ENCODE results near the gene PRKAR1A.
"Not testable (repeated sequence)": the region's sequence is repeated elsewhere in the genome, so short reads cannot be mapped to it uniquely, and the experiment has no call there.

Gene PRKAR1A

DNA sequence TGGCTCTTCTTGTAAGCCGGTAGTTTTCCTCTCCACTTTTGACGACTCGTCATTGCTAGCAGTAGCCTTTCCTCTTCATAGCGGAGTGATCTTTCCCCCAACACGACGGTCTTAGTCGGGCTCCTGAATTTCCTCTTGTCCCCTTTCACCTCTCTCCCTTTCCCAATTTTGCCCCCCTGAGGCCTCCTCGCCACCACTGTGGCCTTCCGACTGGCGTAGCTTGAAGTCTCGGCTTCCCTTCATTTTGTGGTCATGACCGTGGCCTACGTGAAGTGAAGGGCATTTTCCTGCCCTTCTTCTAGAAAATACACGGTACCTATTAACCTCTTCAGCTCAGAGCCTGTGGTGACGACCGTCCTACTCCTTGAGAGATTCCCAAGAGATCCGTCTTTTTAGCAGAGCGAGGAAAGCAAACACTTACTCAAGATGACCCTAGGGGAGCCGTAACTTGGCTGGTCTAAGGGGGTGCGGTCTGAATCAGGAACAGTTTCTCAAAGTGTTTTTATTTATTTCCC, 787 bp downstream of the PRKAR1A start:
- Histone ChIP-seq H3K4me3 (peak overlapping the region; percentile 77 to 81), H3K4me1 (peaks cover 0 to 38% (median 21%) of the 10 kb centered on the region in 4 donors), H3K9me3 (no peaks in the 10 kb centered on the region), H3K27ac (peak overlapping the region; percentile 94 to 97), H3K27me3 (no peaks in the 10 kb centered on the region), H3K36me3 (peaks cover 16 to 23% (median 17%) of the 10 kb centered on the region in 3 donors)
- TF ChIP-seq, protein P1, sequence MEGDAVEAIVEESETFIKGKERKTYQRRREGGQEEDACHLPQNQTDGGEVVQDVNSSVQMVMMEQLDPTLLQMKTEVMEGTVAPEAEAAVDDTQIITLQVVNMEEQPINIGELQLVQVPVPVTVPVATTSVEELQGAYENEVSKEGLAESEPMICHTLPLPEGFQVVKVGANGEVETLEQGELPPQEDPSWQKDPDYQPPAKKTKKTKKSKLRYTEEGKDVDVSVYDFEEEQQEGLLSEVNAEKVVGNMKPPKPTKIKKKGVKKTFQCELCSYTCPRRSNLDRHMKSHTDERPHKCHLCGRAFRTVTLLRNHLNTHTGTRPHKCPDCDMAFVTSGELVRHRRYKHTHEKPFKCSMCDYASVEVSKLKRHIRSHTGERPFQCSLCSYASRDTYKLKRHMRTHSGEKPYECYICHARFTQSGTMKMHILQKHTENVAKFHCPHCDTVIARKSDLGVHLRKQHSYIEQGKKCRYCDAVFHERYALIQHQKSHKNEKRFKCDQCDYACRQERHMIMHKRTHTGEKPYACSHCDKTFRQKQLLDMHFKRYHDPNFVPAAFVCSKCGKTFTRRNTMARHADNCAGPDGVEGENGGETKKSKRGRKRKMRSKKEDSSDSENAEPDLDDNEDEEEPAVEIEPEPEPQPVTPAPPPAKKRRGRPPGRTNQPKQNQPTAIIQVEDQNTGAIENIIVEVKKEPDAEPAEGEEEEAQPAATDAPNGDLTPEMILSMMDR (IDR thresholded peaks at IDR 0.05) = no peak
- intact Hi-C loops (cut with DNase I; ENCODE audit: low total_unique reads) = loop anchor here (5.0 kb wide), 1 partner anchor 56 kb away; the partner anchor contains the start of gene WIPI1
- DNase-seq = peak in 1 of 2 donors; percentile 67

DNA sequence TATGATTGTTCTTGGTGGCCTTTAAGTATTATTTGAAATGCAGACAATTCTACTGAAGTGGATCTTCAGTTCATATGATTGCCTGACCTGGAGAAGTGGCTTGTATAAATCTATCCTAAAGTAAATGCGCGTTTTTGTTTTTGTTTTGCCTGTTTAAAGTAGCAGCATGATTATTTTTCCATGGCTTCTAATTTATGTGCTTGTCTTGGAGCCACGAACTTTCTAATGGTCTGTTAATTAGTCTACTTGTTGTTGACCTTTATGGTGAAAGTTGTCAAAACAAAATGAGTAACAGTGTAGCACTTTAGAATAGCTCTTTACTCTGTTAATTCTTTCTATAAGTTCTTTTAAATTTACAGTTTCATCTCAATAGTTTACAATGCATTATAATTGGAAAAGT, 1.7 kb downstream of the PRKAR1A start:
- intact Hi-C loops (cut with DNase I; ENCODE audit: low total_unique reads) = loop anchor here (5.0 kb wide), 1 partner anchor 57 kb away; the partner anchor contains the start of gene WIPI1
- peaks cover 0 to 40% (median 25%) of the 10 kb centered on the region in 4 donors for H3K4me1 ChIP-seq
- TF ChIP-seq, protein P1 (IDR thresholded peaks at IDR 0.05) = no peak
- no peaks in the 10 kb centered on the region for H3K27me3 ChIP-seq
- no peaks in the 10 kb centered on the region for H3K9me3 ChIP-seq
- peak overlapping the region; percentile 77 to 81 for H3K4me3 ChIP-seq
- no peak for DNase-seq
- H3K36me3 ChIP-seq = peaks cover 16 to 31% (median 24%) of the 10 kb centered on the region in 3 donors
- H3K27ac ChIP-seq = peak overlapping the region; percentile 94 to 97

DNA sequence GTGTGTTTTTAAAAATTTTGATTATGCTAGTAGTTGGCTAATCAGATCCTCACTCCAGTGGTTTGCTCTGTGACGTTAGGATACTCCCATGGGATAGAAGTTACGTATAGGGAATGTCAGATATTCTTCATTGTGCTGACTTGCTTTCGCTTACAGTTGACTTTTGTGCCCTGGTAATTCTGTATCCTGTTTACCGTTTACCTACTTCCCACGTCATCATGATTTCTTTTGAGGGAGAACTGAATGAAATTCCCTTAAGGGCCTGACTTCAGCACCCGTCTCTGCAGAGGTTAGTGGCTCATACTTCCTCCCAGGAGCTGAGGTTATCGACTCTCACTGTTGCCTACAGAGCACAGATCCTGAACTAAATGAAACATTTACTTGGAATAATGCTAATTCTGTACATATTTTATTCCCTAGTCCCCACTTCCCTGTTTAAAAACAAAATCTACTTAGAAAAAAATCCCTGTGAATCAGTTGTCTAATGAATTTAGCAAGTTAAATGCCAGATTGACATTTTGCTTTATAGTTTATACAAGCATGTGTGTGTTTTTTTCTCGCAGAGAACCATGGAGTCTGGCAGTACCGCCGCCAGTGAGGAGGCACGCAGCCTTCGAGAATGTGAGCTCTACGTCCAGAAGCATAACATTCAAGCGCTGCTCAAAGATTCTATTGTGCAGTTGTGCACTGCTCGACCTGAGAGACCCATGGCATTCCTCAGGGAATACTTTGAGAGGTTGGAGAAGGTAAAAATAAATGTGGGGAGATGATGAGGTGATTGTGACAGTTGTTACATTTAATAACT, 2.8 kb downstream of the PRKAR1A start:
- Histone ChIP-seq H3K27me3 (no peaks in the 10 kb centered on the region), H3K4me3 (peak overlapping the region; percentile 77 to 81), H3K27ac (peak overlapping the region in 1 of 2 donors; percentile 94), H3K9me3 (no peaks in the 10 kb centered on the region), H3K36me3 (peaks cover 16 to 42% (median 29%) of the 10 kb centered on the region in 3 donors), H3K4me1 (peaks cover 0 to 50% (median 27%) of the 10 kb centered on the region in 4 donors)
- TF ChIP-seq, protein P1 (IDR thresholded peaks at IDR 0.05) = no peak
- intact Hi-C loops (cut with DNase I; ENCODE audit: low total_unique reads) = loop anchor here (5.0 kb wide), 1 partner anchor 58 kb away; the partner anchor contains the start of gene WIPI1
- DNase-seq = no peak

DNA sequence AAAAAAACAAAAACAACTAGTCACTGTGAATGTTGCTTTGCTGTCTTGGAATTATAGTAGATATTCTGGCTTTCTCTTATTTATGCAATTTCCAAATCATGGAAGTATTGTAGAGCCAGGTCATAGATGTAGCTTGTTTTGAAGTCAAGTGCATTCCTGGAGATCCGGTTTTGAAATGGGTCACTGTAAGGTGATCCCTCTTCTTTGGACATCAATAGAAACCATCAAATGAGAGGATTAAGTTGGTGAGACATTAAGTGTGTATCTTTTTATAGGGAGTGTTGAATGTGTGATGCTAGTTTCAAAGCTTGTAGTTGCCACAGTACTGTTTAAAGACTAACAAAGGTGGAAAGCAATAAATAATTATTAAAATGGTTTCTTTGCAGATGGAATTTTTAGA, 4.5 kb downstream of the PRKAR1A start:
- TF ChIP-seq, protein P1 (IDR thresholded peaks at IDR 0.05) = no peak
- Histone ChIP-seq H3K27me3 (no peaks in the 10 kb centered on the region), H3K4me1 (peaks cover 0 to 50% (median 25%) of the 10 kb centered on the region in 4 donors), H3K36me3 (peaks cover 16 to 43% (median 29%) of the 10 kb centered on the region in 3 donors), H3K27ac (no peak overlapping the region), H3K4me3 (no peak overlapping the region), H3K9me3 (no peaks in the 10 kb centered on the region)
- intact Hi-C loops (cut with DNase I; ENCODE audit: low total_unique reads) = no loop called here
- no peak for DNase-seq

DNA sequence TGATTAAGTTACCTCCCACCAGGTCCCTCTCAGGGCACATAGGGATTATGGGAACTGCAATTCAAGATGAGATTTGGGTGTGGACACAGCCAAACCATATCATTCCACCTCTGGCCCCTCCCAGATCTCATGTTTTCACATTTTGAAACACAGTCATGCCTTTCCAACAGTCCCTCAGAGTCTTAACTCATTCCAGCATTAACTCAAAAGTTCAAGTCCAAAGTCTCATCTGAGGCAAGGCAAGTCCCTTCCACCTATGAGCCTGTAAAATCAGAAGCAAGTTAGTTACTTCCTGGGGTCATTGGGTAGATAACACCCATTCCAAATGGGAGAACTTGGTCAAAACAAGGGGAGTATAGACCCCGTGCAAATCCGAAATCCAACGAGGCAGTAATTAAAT, 5.4 kb downstream of the PRKAR1A start:
- H3K36me3 ChIP-seq = peaks cover 16 to 44% (median 29%) of the 10 kb centered on the region in 3 donors
- DNase-seq; H3K27ac ChIP-seq; H3K4me3 ChIP-seq; H3K9me3 ChIP-seq; intact Hi-C loops (cut with DNase I; ENCODE audit: low total_unique reads); H3K27me3 ChIP-seq: not testable (repeated sequence)
- peaks cover 0 to 58% (median 27%) of the 10 kb centered on the region in 4 donors for H3K4me1 ChIP-seq

Data from tibial artery (tissue), 4 donors.